Measurements from ENCODE around the gene SMCO2.

Gene SMCO2

GRCh38 chr12:27446436-27446835 lies at the start of gene SMCO2:
TSS of gene SMCO2 (plus strand) at chr12:27446736. CDS start at chr12:27470632, 23,896 bp downstream.
- DNase-seq (ENCODE audit: low spot score): no peak

- DNase-seq (ENCODE audit: low spot score): no peak
Measured at GRCh38 chr12:27398466-27398865, 48.1 kb upstream of the SMCO2 start.

- DNase-seq (ENCODE audit: low spot score): no peak
Measured at GRCh38 chr12:27399074-27399473, 47.5 kb upstream of the SMCO2 start.

GRCh38 chr12:27400856-27401354 lies 45.6 kb upstream of the SMCO2 start:
- DNase-seq (ENCODE audit: low spot score): no peak

- no peak for DNase-seq (ENCODE audit: low spot score)
Measured at GRCh38 chr12:27412047-27412446, 34.5 kb upstream of the SMCO2 start.

GRCh38 chr12:27422697-27423096 lies 23.8 kb upstream of the SMCO2 start:
- no peak for DNase-seq (ENCODE audit: low spot score)

- DNase-seq (ENCODE audit: low spot score): peak; percentile 36
Measured at GRCh38 chr12:27424631-27425230, 21.8 kb upstream of the SMCO2 start.

- no peak for DNase-seq (ENCODE audit: low spot score)
Measured at GRCh38 chr12:27425306-27425705, 21.2 kb upstream of the SMCO2 start.

GRCh38 chr12:27426743-27427487 lies 19.6 kb upstream of the SMCO2 start:
- no peak for DNase-seq (ENCODE audit: low spot score)

- DNase-seq (ENCODE audit: low spot score): no peak
Measured at GRCh38 chr12:27427824-27428223, 18.7 kb upstream of the SMCO2 start.

GRCh38 chr12:27428466-27428865 lies 18.1 kb upstream of the SMCO2 start:
- no peak for DNase-seq (ENCODE audit: low spot score)

- no peak for DNase-seq (ENCODE audit: low spot score)
Measured at GRCh38 chr12:27429606-27430005, 16.9 kb upstream of the SMCO2 start.

GRCh38 chr12:27431185-27431584 lies 15.4 kb upstream of the SMCO2 start:
- no peak for DNase-seq (ENCODE audit: low spot score)

GRCh38 chr12:27434673-27435565 lies 11.6 kb upstream of the SMCO2 start:
- DNase-seq (ENCODE audit: low spot score): peak; percentile 7

- DNase-seq (ENCODE audit: low spot score): no peak
Measured at GRCh38 chr12:27436029-27436428, 10.5 kb upstream of the SMCO2 start.

- no peak for DNase-seq (ENCODE audit: low spot score)
Measured at GRCh38 chr12:27436768-27437167, 9.8 kb upstream of the SMCO2 start.

GRCh38 chr12:27437839-27438238 lies 8.7 kb upstream of the SMCO2 start:
- no peak for DNase-seq (ENCODE audit: low spot score)

- DNase-seq (ENCODE audit: low spot score): no peak
Measured at GRCh38 chr12:27447761-27448160, 1.2 kb downstream of the SMCO2 start.

GRCh38 chr12:27449026-27449425 lies 2.5 kb downstream of the SMCO2 start:
- DNase-seq (ENCODE audit: low spot score): no peak

- no peak for DNase-seq (ENCODE audit: low spot score)
Measured at GRCh38 chr12:27449893-27450534, 3.5 kb downstream of the SMCO2 start.

GRCh38 chr12:27451036-27451825 lies 4.7 kb downstream of the SMCO2 start:
- DNase-seq (ENCODE audit: low spot score): no peak

Data from kidney capillary endothelial cell (primary cell).